ENCODE results near the gene CLIP2.
"Not testable (repeated sequence)": the region's sequence is repeated elsewhere in the genome, so short reads cannot be mapped to it uniquely, and the experiment has no call there.

CLIP2 gene

GRCh38 chr7:74332373-74333176, 43.4 kb downstream of the CLIP2 start:
- no peak for DNase-seq (ENCODE audit: low read depth, low spot score)

- DNase-seq (ENCODE audit: low read depth, low spot score), result no peak
Observed at GRCh38 chr7:74334030-74334429, 44.8 kb downstream of the CLIP2 start.

- no peak for DNase-seq (ENCODE audit: low read depth, low spot score)
Observed at GRCh38 chr7:74337926-74338325, 48.7 kb downstream of the CLIP2 start.

- no peak for DNase-seq (ENCODE audit: low read depth, low spot score)
Observed at GRCh38 chr7:74338366-74339108, 49.3 kb downstream of the CLIP2 start.

GRCh38 chr7:74339648-74340047, 50.4 kb downstream of the CLIP2 start:
- DNase-seq (ENCODE audit: low read depth, low spot score), result not testable (repeated sequence)

- no peak for DNase-seq (ENCODE audit: low read depth, low spot score)
Observed at GRCh38 chr7:74343281-74344131, 54.3 kb downstream of the CLIP2 start.

GRCh38 chr7:74344132-74344496, 54.9 kb downstream of the CLIP2 start:
- DNase-seq (ENCODE audit: low read depth, low spot score), result no peak

GRCh38 chr7:74344786-74345185, 55.6 kb downstream of the CLIP2 start:
- DNase-seq (ENCODE audit: low read depth, low spot score), result no peak

GRCh38 chr7:74345970-74346369, 56.8 kb downstream of the CLIP2 start:
- DNase-seq (ENCODE audit: low read depth, low spot score), result no peak

GRCh38 chr7:74349621-74350020, 60.4 kb downstream of the CLIP2 start:
- DNase-seq (ENCODE audit: low read depth, low spot score), result no peak

GRCh38 chr7:74350751-74351150, 61.5 kb downstream of the CLIP2 start:
- no peak for DNase-seq (ENCODE audit: low read depth, low spot score)

- no peak for DNase-seq (ENCODE audit: low read depth, low spot score)
Observed at GRCh38 chr7:74351836-74352235, 62.6 kb downstream of the CLIP2 start.

- not testable (repeated sequence) for DNase-seq (ENCODE audit: low read depth, low spot score)
Observed at GRCh38 chr7:74352551-74353138, 63.4 kb downstream of the CLIP2 start.

GRCh38 chr7:74354009-74354408, 64.8 kb downstream of the CLIP2 start:
- DNase-seq (ENCODE audit: low read depth, low spot score), result no peak

GRCh38 chr7:74355091-74355490, 65.9 kb downstream of the CLIP2 start:
- DNase-seq (ENCODE audit: low read depth, low spot score), result peak; percentile 54

- no peak for DNase-seq (ENCODE audit: low read depth, low spot score)
Observed at GRCh38 chr7:74356589-74357315, 67.5 kb downstream of the CLIP2 start.

GRCh38 chr7:74360008-74360407, 70.8 kb downstream of the CLIP2 start:
- DNase-seq (ENCODE audit: low read depth, low spot score), result no peak

- no peak for DNase-seq (ENCODE audit: low read depth, low spot score)
Observed at GRCh38 chr7:74362266-74362665, 73.1 kb downstream of the CLIP2 start.

- no peak for DNase-seq (ENCODE audit: low read depth, low spot score)
Observed at GRCh38 chr7:74364061-74364460, 74.9 kb downstream of the CLIP2 start.

- peak; percentile 12 for DNase-seq (ENCODE audit: low read depth, low spot score)
Observed at GRCh38 chr7:74365322-74366022, 76.3 kb downstream of the CLIP2 start.

Measured in smooth muscle cell of the brain vasculature (primary cell).